ENCODE measurements around the gene MGMT. TPM values are rescaled to one million over a fixed set of nuclear protein-coding genes. Genes with fewer than 3 reads are reported as not detected.

The MGMT gene
- total RNA-seq, 2 experiments from 2014 or later = 9.0 to 9.6 TPM

DNA sequence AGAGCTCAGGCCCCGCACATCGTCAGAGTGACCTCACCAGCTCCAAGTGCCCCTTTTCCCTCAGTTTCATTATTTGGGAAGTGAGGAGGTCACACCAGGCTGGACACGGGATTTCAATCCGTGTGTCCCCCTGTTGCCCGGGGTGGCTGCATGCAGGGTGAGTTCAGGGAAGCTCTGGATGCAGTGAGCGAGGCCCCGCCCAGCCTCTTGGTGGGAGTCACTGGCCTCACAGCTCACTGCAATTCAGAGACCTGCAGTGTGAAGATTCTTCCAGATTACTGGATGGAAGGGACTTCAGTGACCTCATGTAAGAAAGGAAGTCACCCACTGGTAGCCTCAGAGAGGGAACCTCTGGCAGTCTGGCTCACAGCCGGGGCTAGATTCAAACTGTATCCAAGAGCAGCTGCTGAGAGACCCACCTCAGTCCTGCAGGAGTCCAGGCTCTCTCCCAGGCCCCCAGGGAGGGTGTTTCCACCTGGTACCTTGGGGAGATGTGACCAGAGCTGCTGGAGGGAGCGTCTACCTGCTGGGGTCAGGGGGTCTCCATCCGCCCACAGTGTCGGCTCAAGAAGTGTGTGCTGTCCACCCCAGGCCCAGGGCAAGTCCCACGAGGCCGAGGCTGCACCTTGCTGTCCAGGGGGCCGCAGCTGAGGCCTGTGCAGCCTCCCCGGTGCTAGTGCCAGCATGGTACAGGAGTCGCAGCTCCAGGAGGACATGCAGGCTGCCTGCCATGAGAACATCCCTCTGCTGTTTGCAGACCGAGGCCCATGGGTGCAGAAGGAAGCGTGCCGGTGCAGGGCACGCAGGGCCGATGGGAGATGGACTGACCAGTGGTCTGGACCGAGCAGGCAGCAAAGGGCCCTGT, 54.4 kb downstream of the MGMT start:
- Mint-ChIP-seq H3K36me3 (ENCODE audit: low read depth) (peaks cover 28% of the 10 kb centered on the region), H3K4me3 (no peak overlapping the region), H3K9me3 (no peaks in the 10 kb centered on the region), H3K4me1 (ENCODE audit: low read depth) (no peaks in the 10 kb centered on the region), H3K27ac (no peak overlapping the region), H3K27me3 (no peaks in the 10 kb centered on the region)
- POLR2A ChIA-PET = no interaction called here
- intact Hi-C loops (cut with DNase I, micrococcal nuclease) = no loop called here
- ATAC-seq (ENCODE audit: poor library complexity) (no peak), DNase-seq (no peak)
- H3K4me1 ChIP-seq (ENCODE audit: insufficient read depth, low read length) = no peaks in the 10 kb centered on the region
- no peak for TF ChIP-seq CTCF (IDR thresholded peaks at IDR 0.05)
- H3K4me3 ChIP-seq (ENCODE audit: low read length) = no peak overlapping the region
- CTCF ChIA-PET = no interaction called here
- H3K27me3 ChIP-seq (ENCODE audit: control insufficient read depth in 1 of 2, insufficient read depth in 2 of 2, low read length in 2 of 2) = no peaks in the 10 kb centered on the region
- H3K9me3 ChIP-seq (ENCODE audit: control insufficient read depth in 1 of 2, insufficient read depth in 1 of 2, low read length in 2 of 2) = peaks cover 0 to 39% of the 10 kb centered on the region in 2 experiments
- H3K27ac ChIP-seq (ENCODE audit: low read depth in 1 of 2, low read length in 2 of 2) = no peak overlapping the region
- H3K36me3 ChIP-seq (ENCODE audit: insufficient read depth, low read length) = no peaks in the 10 kb centered on the region

DNA sequence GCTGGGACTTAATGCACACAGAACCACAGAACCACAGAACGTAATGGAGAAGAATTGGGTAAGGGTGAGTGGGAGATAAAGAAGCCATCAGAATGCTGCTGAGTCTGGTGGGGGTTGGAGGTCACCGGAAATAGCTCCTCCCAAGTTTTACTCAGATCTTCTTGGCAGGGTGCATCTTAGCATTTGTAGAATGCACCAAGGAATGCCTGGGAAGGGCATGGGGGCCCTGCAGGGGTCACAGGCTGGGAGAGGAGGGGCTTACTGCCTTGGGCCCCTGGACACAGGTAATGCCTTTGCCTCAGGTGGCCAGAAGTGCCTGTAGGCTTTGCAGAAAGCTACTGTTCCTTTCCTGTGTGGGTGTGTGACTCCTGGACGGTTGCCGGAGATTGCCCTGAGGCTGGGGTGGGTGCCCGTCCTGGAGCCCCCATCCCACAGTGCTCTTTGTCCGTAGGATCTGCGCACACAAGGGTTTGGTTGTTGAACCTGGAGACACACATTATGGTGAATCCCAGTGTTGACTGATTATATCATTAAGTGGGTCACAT, 55.1 kb downstream of the MGMT start:
- H3K27ac ChIP-seq (ENCODE audit: low read depth in 1 of 2, low read length in 2 of 2) = no peak overlapping the region
- H3K9me3 Mint-ChIP-seq = no peaks in the 10 kb centered on the region
- peaks cover 35% of the 10 kb centered on the region for H3K36me3 Mint-ChIP-seq (ENCODE audit: low read depth)
- POLR2A ChIA-PET = no interaction called here
- H3K4me3 ChIP-seq (ENCODE audit: low read length) = no peak overlapping the region
- no peaks in the 10 kb centered on the region for H3K27me3 Mint-ChIP-seq
- CTCF ChIA-PET = no interaction called here
- DNase-seq = no peak
- no peaks in the 10 kb centered on the region for H3K4me1 Mint-ChIP-seq (ENCODE audit: low read depth)
- peaks cover 0 to 36% of the 10 kb centered on the region in 2 experiments for H3K9me3 ChIP-seq (ENCODE audit: control insufficient read depth in 1 of 2, insufficient read depth in 1 of 2, low read length in 2 of 2)
- no peaks in the 10 kb centered on the region for H3K27me3 ChIP-seq (ENCODE audit: control insufficient read depth in 1 of 2, insufficient read depth in 2 of 2, low read length in 2 of 2)
- intact Hi-C loops (cut with DNase I, micrococcal nuclease) = no loop called here
- H3K4me3 Mint-ChIP-seq = no peak overlapping the region
- no peaks in the 10 kb centered on the region for H3K4me1 ChIP-seq (ENCODE audit: insufficient read depth, low read length)
- no peak for TF ChIP-seq CTCF (IDR thresholded peaks at IDR 0.05)
- H3K27ac Mint-ChIP-seq = no peak overlapping the region
- H3K36me3 ChIP-seq (ENCODE audit: insufficient read depth, low read length) = peaks cover 7% of the 10 kb centered on the region
- ATAC-seq (ENCODE audit: poor library complexity) = no peak

DNA sequence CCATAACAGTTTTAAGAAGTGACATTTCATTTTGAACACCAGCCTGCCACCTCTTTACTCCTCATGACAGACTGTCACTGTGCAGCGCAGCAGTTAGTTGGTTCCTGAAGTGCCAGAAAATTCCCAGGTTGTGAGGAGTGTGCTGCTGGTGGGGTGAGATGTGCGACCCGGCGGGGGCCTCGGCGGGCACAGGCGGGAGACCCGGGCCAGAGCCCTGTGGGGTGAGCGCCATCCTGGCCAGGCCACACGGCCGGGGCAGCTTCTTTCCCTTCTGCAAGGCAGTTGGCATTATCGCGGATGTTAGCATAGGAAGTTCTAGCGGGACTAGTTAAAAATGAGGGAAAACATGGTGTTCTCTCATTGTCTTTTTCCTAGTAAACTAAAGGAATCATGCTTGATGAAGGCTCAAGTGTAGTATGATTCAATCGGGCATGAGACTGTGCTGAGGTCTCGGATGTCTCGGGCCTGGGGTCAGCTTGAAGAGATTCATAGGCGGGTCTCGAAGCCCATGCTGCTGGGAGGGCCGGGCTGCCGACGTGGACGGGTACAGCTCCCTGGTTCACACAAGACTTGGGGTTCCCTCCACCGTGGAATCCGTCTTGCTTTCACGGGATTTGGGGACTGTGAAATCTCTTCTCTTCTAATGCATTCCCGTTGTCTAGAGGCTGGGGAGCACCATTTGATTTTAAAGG, 56.1 kb downstream of the MGMT start:
- POLR2A ChIA-PET = no interaction called here
- no peak for TF ChIP-seq CTCF (IDR thresholded peaks at IDR 0.05)
- CTCF ChIA-PET = no interaction called here
- Mint-ChIP-seq H3K4me1 (ENCODE audit: low read depth) (no peaks in the 10 kb centered on the region), H3K4me3 (no peak overlapping the region), H3K9me3 (no peaks in the 10 kb centered on the region), H3K27ac (no peak overlapping the region), H3K36me3 (ENCODE audit: low read depth) (peaks cover 46% of the 10 kb centered on the region), H3K27me3 (no peaks in the 10 kb centered on the region)
- peaks cover 10% of the 10 kb centered on the region for H3K36me3 ChIP-seq (ENCODE audit: insufficient read depth, low read length)
- no peaks in the 10 kb centered on the region for H3K27me3 ChIP-seq (ENCODE audit: control insufficient read depth in 1 of 2, insufficient read depth in 2 of 2, low read length in 2 of 2)
- H3K9me3 ChIP-seq (ENCODE audit: control insufficient read depth in 1 of 2, insufficient read depth in 1 of 2, low read length in 2 of 2) = peaks cover 2 to 36% of the 10 kb centered on the region in 2 experiments
- no peaks in the 10 kb centered on the region for H3K4me1 ChIP-seq (ENCODE audit: insufficient read depth, low read length)
- H3K4me3 ChIP-seq (ENCODE audit: low read length) = no peak overlapping the region
- ATAC-seq (ENCODE audit: poor library complexity) (no peak), DNase-seq (no peak)
- no peak overlapping the region for H3K27ac ChIP-seq (ENCODE audit: low read depth in 1 of 2, low read length in 2 of 2)
- intact Hi-C loops (cut with DNase I, micrococcal nuclease) = no loop called here
